ENCODE results near the gene GOLGA3.

GRCh38 chr12:132869551-132869950 lies 40.9 kb upstream of the GOLGA3 start:
- no peak for TF ChIP-seq CTCF (conservative IDR thresholded peaks at IDR 0.05; ENCODE audit: low read depth, low read length)
- TF ChIP-seq EZH2 (IDR thresholded peaks at IDR 0.05; ENCODE audit: low read length, unreplicated experiment), result no peak
